H9 (cell line): Measurements from ENCODE around the gene NAIF1. TPM values are rescaled to one million over a fixed set of nuclear protein-coding genes. Genes with fewer than 3 reads are reported as not detected.

Experiments
- DNase-seq: peaks from one replicate; pipeline ENCODE4 v3.0.0-alpha.2; 2017
- H2AFZ ChIP-seq: one replicate; pipeline ENCODE4 v1.6.1; 2013; ENCODE audit warnings: mild to moderate bottlenecking, low read length, control low read depth, moderate library complexity
- H2AK5ac ChIP-seq: 2 replicates; pipeline ENCODE4 v1.6.1; 2013; ENCODE audit warnings: low read length, control low read depth, mixed read lengths; ENCODE audit not compliant: insufficient read length
- H2BK120ac ChIP-seq: one replicate; pipeline ENCODE4 v1.6.1; 2013; ENCODE audit warnings: low read depth, mild to moderate bottlenecking, low read length, control low read depth, inconsistent platforms; ENCODE audit not compliant: poor library complexity, severe bottlenecking
- H2BK12ac ChIP-seq: 2 replicates; pipeline ENCODE4 v1.6.1; 2013; ENCODE audit warnings: low read length, control low read depth, mixed read lengths, low read depth; ENCODE audit not compliant: insufficient read length
- H2BK15ac ChIP-seq: 2 replicates; pipeline ENCODE4 v1.6.1; 2013; ENCODE audit warnings: low read depth, low read length, control low read depth
- H2BK20ac ChIP-seq: one replicate; pipeline ENCODE4 v1.6.1; 2013; ENCODE audit warnings: low read depth, mild to moderate bottlenecking, low read length, control low read depth, inconsistent platforms; ENCODE audit not compliant: poor library complexity, severe bottlenecking
- H2BK5ac ChIP-seq: 2 replicates; pipeline ENCODE4 v1.6.1; 2013; ENCODE audit warnings: low read length, control low read depth, mixed read lengths; ENCODE audit not compliant: insufficient read length
- H3K14ac ChIP-seq: 2 replicates; pipeline ENCODE4 v1.6.1; 2013; ENCODE audit warnings: low read length, control low read depth; ENCODE audit not compliant: insufficient read depth
- H3K18ac ChIP-seq: 2 replicates; pipeline ENCODE4 v1.6.1; 2013; ENCODE audit warnings: low read depth, mild to moderate bottlenecking, mixed read lengths, low read length, control low read depth; ENCODE audit not compliant: insufficient read length
- H3K23ac ChIP-seq: 2 replicates; pipeline ENCODE4 v1.6.1; 2013; ENCODE audit warnings: low read length, control low read depth, mixed read lengths, low read depth; ENCODE audit not compliant: insufficient read length
- H3K23me2 ChIP-seq: 2 replicates; pipeline ENCODE4 v1.6.1; 2013; ENCODE audit warnings: low read depth, mild to moderate bottlenecking, mixed read lengths, low read length, control low read depth; ENCODE audit not compliant: insufficient read length, poor library complexity, severe bottlenecking
- H3K27ac ChIP-seq: 2 replicates; pipeline ENCODE4 v1.5.1; 2013; ENCODE audit warnings: low read length, control low read depth, mixed read lengths, low read depth; ENCODE audit not compliant: insufficient read length
- H3K27me3 ChIP-seq: 2 replicates; pipeline ENCODE4 v1.6.1; 2013; ENCODE audit warnings: low read length, control low read depth, inconsistent platforms; ENCODE audit not compliant: insufficient read depth
- H3K4ac ChIP-seq: 2 replicates; pipeline ENCODE4 v1.6.1; 2013; ENCODE audit warnings: low read depth, mild to moderate bottlenecking, control low read depth, inconsistent platforms, low read length, moderate library complexity
- H3K4me1 ChIP-seq: 2 replicates; pipeline ENCODE4 v1.6.1; 2013; ENCODE audit warnings: low read length, control low read depth, inconsistent platforms; ENCODE audit not compliant: insufficient read depth
- H3K4me2 ChIP-seq: 2 replicates; pipeline ENCODE4 v1.6.1; 2013; ENCODE audit warnings: low read length, control low read depth, mixed read lengths; ENCODE audit not compliant: insufficient read length, insufficient read depth
- H3K56ac ChIP-seq: 2 replicates; pipeline ENCODE4 v1.6.1; 2013; ENCODE audit warnings: low read depth, mild to moderate bottlenecking, mixed read lengths, low read length, control low read depth; ENCODE audit not compliant: insufficient read length
- H3K79me1 ChIP-seq: 2 replicates; pipeline ENCODE4 v1.6.1; 2013; ENCODE audit warnings: low read depth, mild to moderate bottlenecking, moderate library complexity, low read length, control low read depth, inconsistent platforms; ENCODE audit not compliant: insufficient read depth, poor library complexity, severe bottlenecking
- H3K79me2 ChIP-seq: 2 replicates; pipeline ENCODE4 v1.6.1; 2013; ENCODE audit warnings: low read length, control low read depth, inconsistent platforms; ENCODE audit not compliant: insufficient read depth
- H3K9ac ChIP-seq: 2 replicates; pipeline ENCODE4 v1.6.1; 2013; ENCODE audit warnings: low read length, control low read depth, mixed read lengths; ENCODE audit not compliant: insufficient read length; ENCODE audit errors: extremely low read depth
- H3K9me3 ChIP-seq: one replicate; pipeline ENCODE4 v1.6.1; 2013; ENCODE audit warnings: low read depth, low read length, inconsistent platforms; ENCODE audit not compliant: control insufficient read depth
- H3T11ph ChIP-seq: one replicate; pipeline ENCODE4 v1.6.1; 2013; ENCODE audit warnings: mild to moderate bottlenecking, low read length, control low read depth, inconsistent platforms
- H4K20me1 ChIP-seq: one replicate; pipeline ENCODE4 v1.6.1; 2013; ENCODE audit not compliant: control insufficient read depth, insufficient read length, insufficient read depth
- H4K5ac ChIP-seq: 2 replicates; pipeline ENCODE4 v1.6.1; 2013; ENCODE audit warnings: low read depth, mild to moderate bottlenecking, mixed read lengths, low read length, control low read depth; ENCODE audit not compliant: insufficient read length
- H4K8ac ChIP-seq: replicated peaks from 2 replicates; pipeline ENCODE4 v1.6.1; 2013; ENCODE audit warnings: low read length, control low read depth, mixed read lengths, low read depth; ENCODE audit not compliant: insufficient read length
- H4K91ac ChIP-seq: 2 replicates; pipeline ENCODE4 v1.6.1; 2013; ENCODE audit warnings: low read depth, mild to moderate bottlenecking, moderate library complexity, mixed read lengths, low read length, control low read depth; ENCODE audit not compliant: insufficient read length
- H3K27ac Mint-ChIP-seq, 3 experiments: 2 replicates in 2 of 3; 3 replicates in 1 of 3; pipeline ENCODE4 v1.8.0; 2020 to 2021; ENCODE audit warnings: mixed read lengths in 3 of 3, mild to moderate bottlenecking in 1 of 3, moderate library complexity in 1 of 3
- H3K27me3 Mint-ChIP-seq: 2 replicates; pipeline ENCODE4 v1.8.0; 2021; ENCODE audit warnings: low read depth, mild to moderate bottlenecking, moderate library complexity, mixed read lengths
- H3K36me3 Mint-ChIP-seq, 3 experiments: 2 replicates in 2 of 3; 3 replicates in 1 of 3; pipeline ENCODE4 v1.8.0; 2020 to 2021; ENCODE audit warnings: low read depth in 3 of 3, mixed read lengths in 3 of 3; ENCODE audit not compliant: insufficient read depth in 1 of 3
- H3K4me1 Mint-ChIP-seq, 2 experiments: 2 replicates each; pipeline ENCODE4 v1.8.0; 2020; ENCODE audit warnings: mixed read lengths in 2 of 2
- H3K4me3 Mint-ChIP-seq, 2 experiments: 2 replicates in 1 of 2; 3 replicates in 1 of 2; pipeline ENCODE4 v1.8.0; 2020 to 2021; ENCODE audit warnings: mild to moderate bottlenecking in 2 of 2, mixed read lengths in 2 of 2, moderate library complexity in 1 of 2
- H3K9me3 Mint-ChIP-seq, 2 experiments: 2 replicates in 1 of 2; 3 replicates in 1 of 2; pipeline ENCODE4 v1.8.0; 2020; ENCODE audit warnings: mild to moderate bottlenecking in 2 of 2, mixed read lengths in 2 of 2, moderate library complexity in 1 of 2
- WGBS: extraction: QIAGEN DNeasy Blood & Tissue Kit; methylation state at CpG from one replicate; pipeline ENCODE4 v1.1.7; 2013; ENCODE audit warnings: missing lambda C conversion rate, low lambda C conversion rate, mixed read lengths; ENCODE audit not compliant: insufficient read length; ENCODE audit errors: extremely low coverage; 5-methylcytosine and 5-hydroxymethylcytosine counted together
- total RNA-seq: library from RNA; stranded (reverse); gene quantifications from 2 replicates; pipeline ENCODE4 v1.2.1, GENCODE V29; 2021
- TF ChIP-seq, protein P1 (sequence below): fragments of 200-600 bp; sonication (generic); conservative IDR thresholded peaks from 3 replicates; pipeline ENCODE4 v1.8.0; 2021; ENCODE audit warnings: antibody characterized with exemption, mild to moderate bottlenecking

NAIF1 gene
- total RNA-seq, 1 experiment from 2014 or later: 6.3 TPM

DNA sequence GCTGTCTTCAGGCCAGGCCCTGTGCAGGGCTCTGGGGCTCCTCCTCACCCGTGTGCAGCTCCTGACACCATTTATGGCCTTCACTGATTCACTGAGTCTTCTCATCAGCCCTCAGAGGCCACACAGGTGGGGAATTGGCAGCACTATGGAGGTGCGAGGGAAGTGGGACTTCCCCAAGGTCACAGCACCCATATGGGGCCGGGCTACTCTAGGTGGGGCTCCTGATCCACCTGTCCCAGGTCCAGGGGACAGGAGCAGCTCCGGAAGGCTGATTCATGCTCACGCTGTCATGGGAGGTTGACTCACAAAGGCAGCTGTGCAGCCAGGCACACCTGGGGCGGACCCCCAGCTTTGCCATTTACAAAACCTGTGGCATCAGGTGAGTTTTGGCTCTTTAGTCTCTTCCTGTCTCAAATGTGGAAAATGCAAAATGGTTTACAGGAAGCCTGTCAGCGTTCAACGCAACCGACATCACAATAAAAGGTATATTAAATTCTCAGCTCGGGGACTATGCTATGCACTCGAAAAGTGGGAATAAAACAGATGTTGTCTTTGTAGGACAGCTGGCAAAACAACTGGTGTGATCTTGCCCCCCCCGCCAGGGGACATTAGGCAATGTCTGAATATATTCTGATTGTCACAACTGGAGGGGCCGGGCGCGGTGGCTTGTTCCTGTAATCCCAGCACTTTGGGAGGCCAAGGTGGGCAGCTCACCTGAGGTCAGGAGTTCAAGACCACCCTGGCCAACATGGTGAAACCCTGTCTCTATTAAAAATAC is 15.0 kb downstream of the NAIF1 start:
- H3K27ac ChIP-seq: no peak overlapping the region
- no peak overlapping the region for H2AFZ ChIP-seq
- H3K18ac ChIP-seq: no peak overlapping the region
- H3K4ac ChIP-seq: no peak overlapping the region
- no peak overlapping the region for H3K4me2 ChIP-seq
- no peak overlapping the region for H3K56ac ChIP-seq
- H3K36me3 Mint-ChIP-seq: no peaks in the 10 kb centered on the region
- no peaks in the 10 kb centered on the region for H4K20me1 ChIP-seq
- no peak overlapping the region for H2BK20ac ChIP-seq
- H4K8ac ChIP-seq: no peak overlapping the region
- H4K91ac ChIP-seq: no peak overlapping the region
- H3K23ac ChIP-seq: no peak overlapping the region
- H2AK5ac ChIP-seq: no peak overlapping the region
- H3T11ph ChIP-seq: no peak overlapping the region
- H4K5ac ChIP-seq: no peak overlapping the region
- H3K79me2 ChIP-seq: no peaks in the 10 kb centered on the region
- H3K79me1 ChIP-seq: no peaks in the 10 kb centered on the region
- no peak overlapping the region for H3K4me3 Mint-ChIP-seq
- H3K4me1 ChIP-seq: peaks cover 3% of the 10 kb centered on the region; the same call in 1 of the 2 replicates
- no peaks in the 10 kb centered on the region for H3K23me2 ChIP-seq
- no peaks in the 10 kb centered on the region; a peak in 1 of 5 replicates for H3K9me3 Mint-ChIP-seq
- no peak overlapping the region for H2BK5ac ChIP-seq
- H2BK12ac ChIP-seq: no peak overlapping the region
- no peak overlapping the region for H2BK120ac ChIP-seq
- peaks cover 4% of the 10 kb centered on the region; the same call in 1 of the 2 replicates for H3K27me3 Mint-ChIP-seq
- peaks cover 14 to 22% of the 10 kb centered on the region in 2 experiments for H3K4me1 Mint-ChIP-seq
- TF ChIP-seq, protein P1, sequence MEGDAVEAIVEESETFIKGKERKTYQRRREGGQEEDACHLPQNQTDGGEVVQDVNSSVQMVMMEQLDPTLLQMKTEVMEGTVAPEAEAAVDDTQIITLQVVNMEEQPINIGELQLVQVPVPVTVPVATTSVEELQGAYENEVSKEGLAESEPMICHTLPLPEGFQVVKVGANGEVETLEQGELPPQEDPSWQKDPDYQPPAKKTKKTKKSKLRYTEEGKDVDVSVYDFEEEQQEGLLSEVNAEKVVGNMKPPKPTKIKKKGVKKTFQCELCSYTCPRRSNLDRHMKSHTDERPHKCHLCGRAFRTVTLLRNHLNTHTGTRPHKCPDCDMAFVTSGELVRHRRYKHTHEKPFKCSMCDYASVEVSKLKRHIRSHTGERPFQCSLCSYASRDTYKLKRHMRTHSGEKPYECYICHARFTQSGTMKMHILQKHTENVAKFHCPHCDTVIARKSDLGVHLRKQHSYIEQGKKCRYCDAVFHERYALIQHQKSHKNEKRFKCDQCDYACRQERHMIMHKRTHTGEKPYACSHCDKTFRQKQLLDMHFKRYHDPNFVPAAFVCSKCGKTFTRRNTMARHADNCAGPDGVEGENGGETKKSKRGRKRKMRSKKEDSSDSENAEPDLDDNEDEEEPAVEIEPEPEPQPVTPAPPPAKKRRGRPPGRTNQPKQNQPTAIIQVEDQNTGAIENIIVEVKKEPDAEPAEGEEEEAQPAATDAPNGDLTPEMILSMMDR: no peak
- H3K14ac ChIP-seq: no peak overlapping the region
- H3K27ac Mint-ChIP-seq: no peak overlapping the region
- H3K9me3 ChIP-seq: no peaks in the 10 kb centered on the region
- no peaks in the 10 kb centered on the region for H3K27me3 ChIP-seq
- no peak overlapping the region for H3K9ac ChIP-seq
- no peak overlapping the region for H2BK15ac ChIP-seq
- no peak for DNase-seq
- WGBS: no CpG with 5 or more reads among the region's 15 CpGs
